OCI-LY1 (cell line): ENCODE data around the gene ERGIC1.

Experiments
- H2AFZ ChIP-seq: fragments of 200-600 bp; sonication (generic), shearing (Covaris generic); 2 replicates; pipeline ENCODE4 v1.6.0; 2014; ENCODE audit warnings: antibody characterized with exemption, mild to moderate bottlenecking, low read length
- H3F3A ChIP-seq: fragments of 200-600 bp; sonication (generic), shearing (Covaris generic); 2 replicates; pipeline ENCODE4 v1.6.0; 2014; ENCODE audit warnings: mild to moderate bottlenecking, antibody characterized with exemption, low read length, moderate library complexity; ENCODE audit not compliant: insufficient read depth
- H3K27ac ChIP-seq: fragments of 200-600 bp; sonication (generic); 2 replicates; pipeline ENCODE4 v1.5.1; 2014; ENCODE audit warnings: low read length, mixed run types, mild to moderate bottlenecking, low read depth; ENCODE audit not compliant: poor library complexity, severe bottlenecking
- H3K27me3 ChIP-seq: fragments of 200-600 bp; sonication (generic); 2 replicates; pipeline ENCODE4 v1.6.0; 2014; ENCODE audit warnings: antibody characterized with exemption, mild to moderate bottlenecking, low read length, moderate library complexity; ENCODE audit not compliant: insufficient read depth
- H3K36me3 ChIP-seq: fragments of 200-600 bp; sonication (generic); 2 replicates; pipeline ENCODE4 v1.6.1; 2014; ENCODE audit warnings: mild to moderate bottlenecking, antibody characterized with exemption, low read length, moderate library complexity, mixed read lengths; ENCODE audit not compliant: insufficient read depth
- H3K4me1 ChIP-seq: fragments of 200-600 bp; sonication (generic); 2 replicates; pipeline ENCODE4 v1.5.1; 2014; ENCODE audit warnings: mild to moderate bottlenecking, low read length, moderate library complexity; ENCODE audit not compliant: insufficient read depth, severe bottlenecking
- H3K4me2 ChIP-seq: fragments of 200-600 bp; sonication (generic), shearing (Covaris generic); 2 replicates; pipeline ENCODE4 v1.6.1; 2014; ENCODE audit warnings: low read length
- H3K4me3 ChIP-seq: fragments of 200-600 bp; sonication (generic); 2 replicates; pipeline ENCODE4 v1.5.1; 2014; ENCODE audit warnings: low read length, low read depth, mild to moderate bottlenecking, mixed read lengths; ENCODE audit not compliant: poor library complexity, severe bottlenecking
- H3K79me2 ChIP-seq: fragments of 200-600 bp; shearing (Covaris generic); 2 replicates; pipeline ENCODE4 v1.6.1; 2016; ENCODE audit warnings: mixed run types, low read length, mixed read lengths; ENCODE audit not compliant: insufficient read depth
- H3K9ac ChIP-seq: fragments of 200-600 bp; sonication (generic), shearing (Covaris generic); 2 replicates; pipeline ENCODE4 v1.6.1; 2014; ENCODE audit warnings: mild to moderate bottlenecking, low read length, mixed read lengths
- H3K9me2 ChIP-seq: fragments of 200-600 bp; sonication (generic), shearing (Covaris generic); 2 replicates; pipeline ENCODE4 v1.6.1; 2014; ENCODE audit warnings: low read depth, mild to moderate bottlenecking, low read length, mixed read lengths
- H3K9me3 ChIP-seq: fragments of 200-600 bp; shearing (Covaris generic); 2 replicates; pipeline ENCODE4 v1.6.1; 2014; ENCODE audit warnings: low read length, mixed read lengths
- H4K20me1 ChIP-seq: fragments of 200-600 bp; sonication (generic), shearing (Covaris generic); 2 replicates; pipeline ENCODE4 v1.6.0; 2016; ENCODE audit warnings: mild to moderate bottlenecking, low read length; ENCODE audit not compliant: insufficient read depth
- CTCF ChIP-seq: fragments of 200-600 bp; sonication (generic), shearing (Covaris generic); IDR thresholded peaks from 2 replicates; pipeline ENCODE4 v1.5.1; 2017; ENCODE audit warnings: mild to moderate bottlenecking, antibody characterized with exemption, low read length, moderate library complexity, mixed read lengths
- EZH2 ChIP-seq: fragments of 200-600 bp; sonication (generic), shearing (Covaris generic); IDR thresholded peaks from 2 replicates; pipeline ENCODE4 v1.8.0; 2017; ENCODE audit warnings: borderline replicate concordance, mixed run types, mild to moderate bottlenecking, antibody characterized with exemption, low read length, moderate library complexity, mixed read lengths

ERGIC1 gene

GRCh38 chr5:172815631-172816030 lies 18.4 kb upstream of the ERGIC1 start:
- H2AFZ ChIP-seq: no peak overlapping the region
- no peaks in the 10 kb centered on the region for H3K36me3 ChIP-seq
- TF ChIP-seq EZH2 (no peak), CTCF (no peak)
- H3K4me3 ChIP-seq: no peak overlapping the region
- no peak overlapping the region for H3K9ac ChIP-seq
- H3F3A ChIP-seq: no peaks in the 10 kb centered on the region
- H3K27me3 ChIP-seq: 0 out of 2 replicates have a peak, but pooled peaks cover 9% of the 10 kb centered on the region
- no peaks in the 10 kb centered on the region for H3K4me1 ChIP-seq
- H3K79me2 ChIP-seq: no peaks in the 10 kb centered on the region
- H3K9me3 ChIP-seq: no peaks in the 10 kb centered on the region
- no peaks in the 10 kb centered on the region for H3K9me2 ChIP-seq
- H3K4me2 ChIP-seq: no peak overlapping the region
- no peak overlapping the region for H3K27ac ChIP-seq
- H4K20me1 ChIP-seq: no peaks in the 10 kb centered on the region

GRCh38 chr5:172816925-172817562 lies 17.0 kb upstream of the ERGIC1 start:
- Histone ChIP-seq H3K4me2 (no peak overlapping the region), H3K36me3 (no peaks in the 10 kb centered on the region), H3F3A (no peaks in the 10 kb centered on the region), H3K27ac (no peak overlapping the region), H3K9me3 (no peaks in the 10 kb centered on the region), H3K4me1 (no peaks in the 10 kb centered on the region), H3K9ac (no peak overlapping the region), H3K9me2 (no peaks in the 10 kb centered on the region), H4K20me1 (no peaks in the 10 kb centered on the region), H3K27me3 (peaks cover 11% of the 10 kb centered on the region; the same call in 1 of the 2 replicates), H2AFZ (no peak overlapping the region), H3K79me2 (no peaks in the 10 kb centered on the region), H3K4me3 (no peak overlapping the region)
- TF ChIP-seq EZH2: no peak
- TF ChIP-seq CTCF: no peak

GRCh38 chr5:172817664-172818063 lies 16.4 kb upstream of the ERGIC1 start:
- H3K4me2 ChIP-seq: no peak overlapping the region
- H4K20me1 ChIP-seq: no peaks in the 10 kb centered on the region
- H3K9me3 ChIP-seq: no peaks in the 10 kb centered on the region
- no peak overlapping the region for H3K4me3 ChIP-seq
- H3K4me1 ChIP-seq: no peaks in the 10 kb centered on the region
- H3F3A ChIP-seq: no peaks in the 10 kb centered on the region
- no peak overlapping the region for H3K27ac ChIP-seq
- no peak for TF ChIP-seq EZH2
- no peak for TF ChIP-seq CTCF
- no peaks in the 10 kb centered on the region for H3K9me2 ChIP-seq
- H3K9ac ChIP-seq: no peak overlapping the region
- H3K27me3 ChIP-seq: peaks cover 11% of the 10 kb centered on the region; the same call in 1 of the 2 replicates
- H3K79me2 ChIP-seq: no peaks in the 10 kb centered on the region
- no peak overlapping the region for H2AFZ ChIP-seq
- no peaks in the 10 kb centered on the region for H3K36me3 ChIP-seq
